HG03469 (cell line): ENCODE results near the gene RPN2.

Experiments used
- ATAC-seq: cut with Tn5 transposase; IDR thresholded peaks from one replicate; pipeline ENCODE4 v1.9.1; 2021; ENCODE audit warnings: mild to moderate bottlenecking, moderate library complexity, moderate number of reproducible peaks; ENCODE audit not compliant: unreplicated experiment

RPN2 gene

DNA sequence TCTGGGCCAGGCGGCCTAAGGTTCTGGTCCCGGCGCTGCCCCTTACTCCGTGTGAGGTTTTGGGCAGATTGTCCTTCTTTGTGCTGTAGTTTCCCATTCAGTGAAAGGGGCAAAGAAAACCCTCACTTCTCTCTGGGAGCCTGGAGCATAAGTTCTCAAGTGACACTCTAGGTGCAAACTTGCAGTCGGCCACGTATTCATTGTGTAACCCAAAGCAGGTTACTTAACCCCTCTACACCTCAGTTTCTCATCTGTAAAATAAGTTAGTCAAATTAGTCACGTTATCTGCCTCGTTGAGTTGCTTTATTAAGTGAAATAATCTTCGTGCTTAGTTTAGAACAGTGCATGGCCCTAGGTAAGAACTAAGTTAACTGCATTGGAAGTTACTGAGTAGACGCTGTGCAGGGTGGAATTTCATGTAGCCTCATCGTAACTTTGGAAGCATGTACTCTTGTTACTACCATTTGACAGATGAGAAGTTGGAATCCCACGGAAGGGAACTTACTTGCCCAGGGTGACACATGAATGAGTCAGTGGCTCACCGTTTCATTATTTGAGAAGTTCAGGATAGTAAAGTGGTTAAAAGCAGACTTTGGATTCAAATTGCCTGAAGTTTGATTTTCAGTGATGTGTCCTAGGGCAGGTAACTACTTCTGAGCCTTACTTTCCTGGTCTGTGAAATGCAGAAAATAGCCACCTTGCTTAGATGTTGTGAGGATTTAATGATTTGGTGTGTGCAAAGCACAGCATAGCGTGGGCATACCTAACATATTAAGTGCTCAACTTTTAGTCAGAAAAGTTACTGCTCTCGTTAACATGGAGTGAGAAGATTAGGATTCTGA is 774 bp downstream of the RPN2 start:
- ATAC-seq: no peak

GRCh38 chr20:37185686-37186085 is 6.6 kb downstream of the RPN2 start:
- ATAC-seq: no peak

DNA sequence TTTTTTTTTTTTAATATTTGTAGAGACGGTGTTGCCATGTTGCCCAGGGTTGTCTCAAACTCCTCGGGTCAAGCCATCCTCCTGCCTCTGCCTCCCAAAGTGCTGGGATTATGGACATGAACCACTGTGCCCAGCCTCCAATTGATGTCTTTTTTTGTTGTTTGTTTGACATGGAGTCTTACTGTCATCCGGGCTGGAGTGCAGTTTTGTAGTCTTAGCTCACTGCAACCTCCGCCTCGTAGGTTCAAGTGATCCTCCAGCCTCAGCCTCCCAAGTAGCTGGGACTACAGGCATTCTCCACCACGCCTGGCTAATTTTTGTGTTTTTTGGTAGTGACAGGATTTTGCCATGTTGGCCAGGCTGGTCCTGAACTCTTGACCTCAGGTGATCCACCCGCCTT is 9.7 kb downstream of the RPN2 start:
- no peak for ATAC-seq

DNA sequence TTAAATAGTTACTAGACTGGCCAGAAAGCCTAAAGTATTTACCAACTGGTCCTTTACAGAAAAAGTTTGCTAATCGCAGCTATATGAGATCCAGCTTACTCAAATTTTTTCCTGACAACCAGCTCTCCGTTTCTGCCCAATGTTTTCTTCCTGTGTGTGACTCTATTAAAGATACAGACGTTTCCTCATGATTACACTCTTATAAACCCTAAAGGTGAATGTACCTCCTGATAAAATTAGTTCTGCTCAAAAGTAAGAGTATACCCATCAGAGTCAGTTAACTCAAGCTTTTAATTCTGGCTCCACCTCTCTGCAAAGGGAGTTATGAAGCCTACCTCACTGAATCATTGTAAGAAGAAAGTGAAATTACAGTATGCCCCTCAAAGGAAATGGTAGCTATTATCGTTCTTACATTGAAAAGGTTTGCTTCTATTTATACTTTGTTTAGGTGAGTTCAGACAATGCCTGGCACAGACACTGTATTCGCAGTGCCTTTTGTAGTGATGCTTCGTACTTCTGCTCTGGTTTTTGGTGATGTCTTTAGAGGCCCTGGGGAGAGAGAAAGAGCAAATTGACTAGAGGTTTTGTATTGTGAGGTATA is 10.4 kb downstream of the RPN2 start:
- ATAC-seq: no peak

DNA sequence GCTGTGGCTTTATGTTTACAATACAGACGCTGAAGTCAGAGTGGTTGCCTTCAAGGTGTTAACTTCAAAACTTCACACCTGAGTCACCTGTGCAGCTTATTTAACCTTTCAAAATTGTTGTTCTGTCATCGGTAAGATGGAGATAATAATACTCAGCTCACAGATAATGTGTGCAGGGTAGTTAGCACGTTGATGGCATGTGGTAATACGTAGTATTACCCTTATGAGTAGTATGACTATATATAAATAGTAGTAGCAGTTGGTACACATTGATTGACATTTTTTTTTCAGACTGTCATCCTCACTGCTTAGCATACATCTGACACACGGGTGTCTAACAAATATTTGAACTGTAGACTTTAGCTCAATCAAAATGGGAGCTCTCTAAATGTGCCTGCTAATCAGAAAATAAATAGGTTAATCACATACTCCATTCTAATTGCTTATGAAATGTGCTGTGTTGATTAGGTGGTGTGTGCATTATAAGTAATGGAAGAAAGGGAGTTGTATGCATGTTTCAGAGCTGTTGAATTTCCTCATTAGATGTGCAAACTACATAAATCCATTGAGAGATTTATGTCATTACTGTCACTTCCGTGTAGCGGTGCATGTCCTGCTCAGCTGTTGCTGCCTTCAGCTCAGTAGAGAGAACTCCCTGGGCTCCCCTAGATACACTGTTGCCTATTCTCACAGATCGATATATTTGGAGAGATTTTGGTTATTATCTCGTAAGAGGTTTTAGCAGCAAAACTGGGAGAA is 11.4 kb downstream of the RPN2 start:
- no peak for ATAC-seq

GRCh38 chr20:37192137-37192854 is 13.2 kb downstream of the RPN2 start:
- no peak for ATAC-seq

GRCh38 chr20:37193226-37193625 is 14.1 kb downstream of the RPN2 start:
- no peak for ATAC-seq

- no peak for ATAC-seq
Measured at GRCh38 chr20:37193821-37194220, 14.7 kb downstream of the RPN2 start.

GRCh38 chr20:37194621-37195417 is 15.7 kb downstream of the RPN2 start:
- no peak for ATAC-seq

DNA sequence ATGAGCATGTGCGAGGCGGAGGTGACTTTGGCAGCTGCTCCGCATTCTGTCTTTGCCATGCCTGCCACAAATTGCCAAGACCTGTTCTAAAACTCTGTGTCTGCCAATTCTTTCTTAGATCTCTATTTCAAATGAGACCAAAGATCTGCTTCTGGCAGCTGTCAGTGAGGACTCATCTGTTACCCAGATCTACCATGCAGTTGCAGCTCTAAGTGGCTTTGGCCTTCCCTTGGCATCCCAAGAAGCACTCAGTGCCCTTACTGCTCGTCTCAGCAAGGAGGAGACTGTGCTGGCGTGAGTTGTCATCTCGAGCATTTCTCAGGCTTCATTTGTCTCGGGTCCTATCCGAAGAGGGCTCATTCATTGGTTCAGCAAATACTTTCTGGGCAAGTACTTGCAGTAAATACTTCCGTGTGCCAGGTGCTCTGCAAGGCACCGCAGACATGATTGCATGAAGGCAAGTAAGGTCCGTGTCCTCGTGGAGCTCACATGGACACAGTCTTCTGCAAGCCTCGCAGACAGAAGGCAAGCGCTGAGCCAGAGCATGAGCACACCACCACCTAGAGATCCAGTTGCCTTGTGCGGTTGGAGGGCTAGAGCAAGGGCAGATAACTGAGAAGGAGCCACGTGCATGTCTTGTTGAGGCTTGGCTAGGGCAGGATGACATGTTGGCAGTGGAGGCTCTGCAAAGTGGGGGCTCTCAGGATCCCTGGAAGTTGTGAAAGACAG is 20.0 kb downstream of the RPN2 start:
- no peak for ATAC-seq

- ATAC-seq: no peak
Measured at GRCh38 chr20:37200376-37200775, 21.2 kb downstream of the RPN2 start.

DNA sequence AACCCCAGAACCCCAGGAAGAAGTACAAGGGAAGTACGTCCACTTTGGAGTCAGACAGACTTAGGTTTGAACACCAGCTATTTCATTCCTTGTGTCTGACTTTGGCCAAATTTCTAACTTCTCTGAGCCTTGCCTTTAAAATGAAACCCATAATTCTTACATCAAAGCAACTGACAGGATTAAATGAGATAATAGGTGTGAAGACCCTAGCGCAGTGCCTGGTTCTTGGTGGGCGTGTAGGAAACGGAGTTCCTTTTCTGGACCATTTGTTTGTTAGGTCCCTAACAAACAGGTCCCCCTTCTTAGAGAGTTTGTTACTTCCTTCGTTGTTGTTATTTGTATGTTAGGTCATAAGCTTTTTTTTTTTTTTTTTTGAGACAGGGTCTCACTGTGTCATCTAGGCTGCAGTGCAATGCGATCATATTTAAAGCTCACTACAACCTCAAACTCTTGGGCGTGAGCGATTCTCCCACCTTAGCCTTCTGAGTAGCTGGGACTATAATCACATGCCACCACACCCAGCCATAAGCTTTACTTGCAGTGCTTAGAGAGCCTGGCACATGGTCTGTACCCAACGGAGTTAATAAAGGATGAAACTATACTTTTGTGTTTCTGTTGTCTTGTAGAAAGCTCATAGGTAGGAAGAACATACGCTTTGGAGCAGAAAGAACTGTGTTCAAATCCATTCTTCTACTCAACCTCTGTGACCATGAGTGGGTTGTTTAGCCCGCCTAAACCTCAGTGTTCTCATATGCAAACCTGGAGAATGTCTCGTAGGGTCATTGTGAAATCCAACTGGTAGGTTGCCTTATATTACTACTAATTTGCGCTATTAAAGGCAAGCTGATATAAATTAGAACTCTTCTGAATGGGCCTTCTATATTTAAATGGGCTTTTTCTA is 22.0 kb downstream of the RPN2 start:
- ATAC-seq: no peak

- ATAC-seq: no peak
Measured at GRCh38 chr20:37201827-37202162, 22.7 kb downstream of the RPN2 start.

DNA sequence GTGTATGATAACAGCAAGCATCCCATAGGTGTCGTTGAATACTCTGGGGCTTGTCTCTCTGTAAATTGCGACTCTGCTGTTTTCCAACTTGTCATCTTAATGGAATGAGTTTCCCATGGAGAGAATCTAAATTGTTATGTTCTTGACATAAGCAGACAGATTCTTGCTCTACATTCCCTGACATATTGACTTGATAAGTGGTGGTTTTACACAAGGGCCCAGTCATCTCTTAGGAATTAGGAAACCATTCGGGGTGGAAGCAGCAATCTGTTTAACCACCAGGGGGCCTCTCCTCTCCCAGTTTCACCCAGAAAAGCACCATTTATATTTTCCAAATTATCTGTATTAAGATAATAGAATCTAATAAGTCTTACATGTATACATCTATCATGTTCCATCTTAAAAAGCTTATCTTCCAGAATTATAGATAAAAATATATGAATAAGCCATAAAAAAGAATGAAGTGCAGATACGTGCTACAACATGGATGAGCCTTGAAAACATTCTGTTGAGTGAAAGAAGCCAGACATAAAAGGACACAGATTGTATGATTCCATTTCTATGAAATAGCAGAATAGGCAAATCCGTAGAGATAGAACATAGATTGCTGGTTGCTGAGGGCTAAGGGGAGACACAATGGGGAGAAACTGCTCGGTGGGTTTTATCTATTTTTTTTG is 23.3 kb downstream of the RPN2 start:
- ATAC-seq: no peak

DNA sequence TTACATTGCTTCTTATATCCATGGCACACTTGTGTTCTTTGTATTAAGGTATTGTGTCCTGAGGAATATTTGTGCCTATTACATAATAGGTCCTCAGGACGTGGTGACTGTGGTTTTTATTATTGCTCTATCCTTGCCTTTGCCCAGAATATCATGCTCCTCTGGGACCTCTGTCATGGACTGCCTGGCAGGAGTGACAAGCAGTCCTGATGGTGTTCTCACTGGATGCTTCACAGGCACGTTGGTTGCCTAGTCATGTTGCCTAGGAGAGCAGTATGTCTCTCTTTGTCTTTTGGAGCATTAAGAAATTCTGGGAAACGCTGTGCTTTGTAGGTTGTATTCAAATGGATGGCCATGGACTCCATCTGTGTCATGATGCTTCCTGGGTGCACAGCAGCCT is 24.9 kb downstream of the RPN2 start:
- no peak for ATAC-seq

- ATAC-seq: no peak
Measured at GRCh38 chr20:37205130-37205529, 26.0 kb downstream of the RPN2 start.

GRCh38 chr20:37205794-37206193 is 26.7 kb downstream of the RPN2 start:
- no peak for ATAC-seq

- no peak for ATAC-seq
Measured at GRCh38 chr20:37207171-37207570, 28.0 kb downstream of the RPN2 start.
